AG04450 (cell line): ENCODE data around the gene BRD3. TPM values are rescaled to one million over a fixed set of nuclear protein-coding genes. Genes with fewer than 3 reads are reported as not detected.
A peak's percentile ranks its signal among the peaks of the same experiment; 100 is the strongest.

ENCODE experiments used
- CTCF ChIA-PET: fragments of 300-600, 350-600 bp; formaldehyde crosslinking; extraction: SDS; loops from one replicate; lab custom pipeline; 2022; ENCODE audit warnings: antibody characterized with exemption, inconsistent platforms; lab: Charles Lee
- POLR2A ChIA-PET: fragments of 350-600 bp; formaldehyde crosslinking; extraction: SDS; loops from one replicate; lab custom pipeline; 2021; ENCODE audit warnings: antibody characterized with exemption, inconsistent platforms; lab: Yijun Ruan, JAX
- DNase-seq: peaks from one replicate; pipeline ENCODE4 v3.0.0-alpha.2; 2011; ENCODE audit warnings: low read depth, low spot score
- H3K27ac ChIP-seq: one replicate; pipeline ENCODE4 v1.5.1; 2012; ENCODE audit warnings: low read depth, low read length, control low read depth
- H3K27me3 ChIP-seq: one replicate; pipeline ENCODE4 v1.6.0; 2012; ENCODE audit warnings: low read length; ENCODE audit not compliant: control insufficient read depth, insufficient read depth
- H3K4me3 ChIP-seq: 2 replicates; pipeline ENCODE4 v1.5.1; 2011; ENCODE audit warnings: mild to moderate bottlenecking, low read depth, low read length, control low read depth
- H3K9me3 ChIP-seq: 2 replicates; pipeline ENCODE4 v1.5.1; 2012; ENCODE audit warnings: low read length; ENCODE audit not compliant: control insufficient read depth, insufficient read depth
- CTCF ChIP-seq: IDR thresholded peaks from 2 replicates; pipeline ENCODE4 v1.5.1; 2011; ENCODE audit warnings: low read depth, low read length, control low read depth, inconsistent platforms
- polyA plus RNA-seq: library from polyadenylated mRNA; depleted of rRNA; stranded (reverse); fragments of >200 nt; gene quantifications from 2 replicates; pipeline ENCODE4 v1.2.3, GENCODE V29; 2011

BRD3 gene
- polyA plus RNA-seq, 1 experiment, result 7.1 TPM

GRCh38 chr9:134065612-134066419 lies 2.0 kb downstream of the BRD3 start:
- no peak for TF ChIP-seq CTCF
- peak overlapping the region; percentile 81 for H3K4me3 ChIP-seq
- H3K9me3 ChIP-seq, result no peaks in the 10 kb centered on the region; the same call in 1 of the 2 replicates
- H3K27me3 ChIP-seq, result peaks cover 18% of the 10 kb centered on the region
- ChIA-PET POLR2A (interaction anchor here (0.9 kb wide), 1 partner anchor 40 kb away, joined by 3 read pairs; the partner anchor contains the start of gene BRD3OS), CTCF (no interaction called here)
- DNase-seq, result no peak
- peak overlapping the region; percentile 47 for H3K27ac ChIP-seq

DNA sequence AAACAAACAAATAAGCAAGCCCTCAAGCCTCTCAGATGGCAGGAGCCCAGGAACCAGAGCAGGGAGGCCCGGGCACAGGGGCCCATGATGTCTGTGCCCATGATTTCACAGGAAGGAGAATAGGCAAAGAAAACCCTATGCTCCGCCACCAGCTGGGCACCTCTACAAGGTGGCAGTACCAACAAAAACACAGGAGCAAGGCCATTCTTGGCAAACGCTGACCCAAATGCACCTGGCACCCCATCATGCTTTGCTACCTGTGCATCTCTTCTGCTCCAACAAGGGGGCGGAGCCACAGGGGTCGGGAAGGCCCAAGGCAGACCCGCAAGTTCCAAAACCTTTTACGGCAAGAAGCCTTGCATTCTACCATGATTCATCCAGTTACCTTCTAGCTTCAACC lies 3.1 kb downstream of the BRD3 start:
- ChIA-PET CTCF (no interaction called here), POLR2A (no interaction called here)
- Histone ChIP-seq H3K9me3 (no peaks in the 10 kb centered on the region; the same call in 1 of the 2 replicates), H3K4me3 (no peak overlapping the region), H3K27me3 (peaks cover 7% of the 10 kb centered on the region), H3K27ac (no peak overlapping the region)
- no peak for DNase-seq
- no peak for TF ChIP-seq CTCF

GRCh38 chr9:134063571-134064450 lies 4.0 kb downstream of the BRD3 start:
- no peaks in the 10 kb centered on the region; the same call in 1 of the 2 replicates for H3K9me3 ChIP-seq
- ChIA-PET POLR2A (interaction anchor here (0.6 kb wide), 1 partner anchor 340 kb away, joined by 3 read pairs; no protein-coding TSS in a partner anchor), CTCF (no interaction called here)
- TF ChIP-seq CTCF, result no peak
- H3K27ac ChIP-seq, result no peak overlapping the region
- no peak for DNase-seq
- no peaks in the 10 kb centered on the region for H3K27me3 ChIP-seq
- no peak overlapping the region for H3K4me3 ChIP-seq

DNA sequence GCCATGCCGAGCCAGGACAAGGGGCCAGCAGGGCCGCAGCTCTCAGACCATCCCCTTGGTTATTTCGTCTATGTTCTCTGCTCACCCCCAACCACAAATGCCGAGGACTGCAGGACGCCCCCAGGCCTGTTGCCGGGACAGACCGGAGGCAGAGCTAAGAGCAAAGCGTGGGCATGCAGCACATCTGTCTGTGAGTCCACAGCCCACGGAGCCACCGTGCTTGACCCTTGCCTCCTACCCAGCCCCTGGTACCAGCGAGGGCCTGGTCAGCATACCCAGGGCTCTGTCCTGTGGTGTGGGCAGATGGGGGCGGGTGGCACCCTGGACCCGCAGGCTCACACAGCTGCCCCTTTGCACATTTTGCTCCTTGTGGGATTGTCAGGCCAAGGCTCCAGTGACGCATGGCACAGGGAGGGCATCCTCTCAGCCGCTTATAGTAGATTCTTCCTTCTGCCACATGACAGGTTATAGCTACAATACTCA lies 4.7 kb downstream of the BRD3 start:
- ChIA-PET CTCF (no interaction called here), POLR2A (interaction anchor here (0.6 kb wide), 1 partner anchor 341 kb away, joined by 3 read pairs; no protein-coding TSS in a partner anchor)
- no peak overlapping the region for H3K4me3 ChIP-seq
- no peak for TF ChIP-seq CTCF
- no peak for DNase-seq
- no peaks in the 10 kb centered on the region; the same call in 1 of the 2 replicates for H3K9me3 ChIP-seq
- no peak overlapping the region for H3K27ac ChIP-seq
- H3K27me3 ChIP-seq, result no peaks in the 10 kb centered on the region
